ENCODE results near the gene ILDR1.
"Not testable (repeated sequence)": the region's sequence is repeated elsewhere in the genome, so short reads cannot be mapped to it uniquely, and the experiment has no call there.

ILDR1 gene

DNA sequence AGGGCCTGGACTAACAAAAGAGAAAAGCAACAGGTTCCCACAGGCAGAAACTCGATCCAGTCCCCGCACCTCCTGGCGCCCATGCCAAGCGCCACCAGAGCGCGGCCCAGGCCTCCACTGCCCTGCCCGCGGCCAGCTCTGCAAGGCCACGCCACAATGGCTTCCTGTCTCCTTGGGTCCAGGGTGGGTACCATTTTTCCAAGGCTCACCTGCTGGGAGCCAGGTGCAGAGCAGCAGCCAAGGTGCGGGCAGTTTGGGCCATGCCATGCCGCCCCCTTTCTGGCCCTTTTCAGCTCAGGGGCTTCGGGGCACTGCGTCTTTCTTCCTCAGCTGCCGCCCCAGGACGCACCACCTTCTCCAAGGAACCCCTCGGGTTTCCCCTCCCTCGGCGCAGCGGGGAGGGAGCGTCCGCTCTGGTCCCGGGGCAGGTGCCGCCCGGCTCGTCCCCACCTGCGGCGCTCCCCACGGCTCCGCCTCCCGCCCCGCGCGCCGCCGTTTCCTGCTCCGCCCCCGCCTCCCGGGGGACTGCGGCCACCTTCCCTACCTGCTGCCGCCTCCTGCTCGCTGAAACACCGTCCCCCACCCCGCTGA is at the start of gene ILDR1:
TSS of gene ILDR1 (minus strand) at position 437 of the 591 bp plus-strand sequence. CDS start at position 267, 170 bp downstream.
- no peak for DNase-seq (ENCODE audit: low spot score)

DNA sequence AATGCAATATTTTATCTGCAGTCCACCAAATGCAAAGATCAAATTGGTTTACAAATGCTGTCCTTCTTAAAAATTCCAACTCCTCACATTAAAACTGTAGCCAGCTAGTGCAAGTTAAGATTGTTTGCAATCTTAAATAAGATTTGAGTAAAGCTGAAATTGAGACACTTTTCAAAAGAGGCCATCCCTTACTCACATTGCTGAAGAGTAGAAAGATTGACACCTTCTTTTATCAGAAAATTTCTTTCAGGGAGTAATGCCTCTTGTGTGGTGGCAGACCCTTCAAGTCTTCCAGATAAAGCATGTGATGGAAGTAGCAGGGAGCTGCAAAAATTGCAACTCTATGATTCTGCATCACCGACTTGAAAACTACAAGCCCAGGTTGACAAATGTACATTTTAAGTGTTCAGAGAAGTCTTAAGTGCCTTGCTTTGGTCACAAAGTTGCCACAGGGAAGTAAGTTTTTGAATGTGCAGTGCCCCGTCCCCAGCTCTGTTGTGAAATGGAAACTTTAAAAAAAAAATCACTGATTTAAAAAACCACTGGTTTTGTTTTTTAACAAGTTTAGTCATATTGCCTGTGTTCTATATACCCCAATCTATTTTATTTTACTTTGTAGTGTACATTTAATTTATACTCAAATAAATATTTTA is 45.7 kb upstream of the ILDR1 start:
- DNase-seq (ENCODE audit: low spot score) = no peak

DNA sequence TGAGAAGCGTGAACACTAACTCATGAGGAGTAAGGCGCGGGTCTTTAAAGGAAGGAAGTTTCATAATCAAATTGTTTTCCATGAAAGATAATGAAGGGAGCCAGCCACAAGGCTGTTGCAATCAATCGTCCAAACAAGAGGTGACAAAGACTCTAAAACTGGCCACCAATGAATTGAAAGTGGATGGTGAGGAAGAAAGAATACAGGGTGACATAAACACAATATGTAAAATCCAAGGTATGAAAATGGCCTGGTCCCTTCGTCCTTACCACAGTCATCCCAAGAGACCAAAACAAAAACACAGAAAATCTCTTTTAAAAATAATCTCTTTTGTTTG is 45.1 kb upstream of the ILDR1 start:
- DNase-seq (ENCODE audit: low spot score) = no peak

DNA sequence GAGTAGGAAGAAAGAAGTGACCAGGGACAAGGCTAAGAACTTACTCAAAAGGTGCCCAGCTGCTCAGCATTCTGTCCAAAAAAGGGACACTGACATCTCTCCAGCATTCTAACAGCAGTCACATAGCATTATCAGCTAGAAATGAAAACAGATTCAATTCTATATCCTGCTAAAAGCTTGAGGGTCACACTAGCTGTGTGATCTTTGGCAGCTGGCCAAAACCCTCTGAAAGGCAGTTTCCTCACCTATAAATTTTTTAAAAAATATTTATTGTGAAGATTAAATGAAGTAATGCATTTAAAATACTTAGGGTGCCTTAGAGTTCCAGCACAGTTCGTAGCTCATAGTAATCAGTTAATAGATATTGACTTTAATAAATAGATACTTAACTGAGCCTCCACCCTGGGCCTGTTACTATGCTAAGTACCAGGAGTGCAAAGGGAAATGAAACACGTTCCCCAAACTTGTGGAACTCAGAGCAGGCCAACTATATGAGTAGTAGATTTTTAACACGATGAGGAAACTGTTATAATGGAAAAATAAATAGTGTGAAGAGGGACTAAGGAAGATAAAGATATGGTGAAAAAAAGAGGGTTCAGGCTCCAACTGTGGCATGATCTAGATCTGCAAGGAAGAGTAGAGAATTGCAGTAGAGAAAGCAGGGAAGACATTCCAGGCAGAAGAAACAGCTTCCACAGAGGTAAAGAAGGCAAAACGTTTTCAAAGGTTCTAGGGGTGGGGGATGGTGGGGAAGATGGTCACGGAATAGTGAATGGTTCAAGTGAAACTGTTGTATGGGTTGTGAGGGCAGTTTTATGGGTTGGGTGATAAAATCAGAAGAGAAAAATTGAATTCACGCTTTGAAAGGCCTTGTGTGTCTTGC is 44.5 kb upstream of the ILDR1 start:
- DNase-seq (ENCODE audit: low spot score) = no peak

DNA sequence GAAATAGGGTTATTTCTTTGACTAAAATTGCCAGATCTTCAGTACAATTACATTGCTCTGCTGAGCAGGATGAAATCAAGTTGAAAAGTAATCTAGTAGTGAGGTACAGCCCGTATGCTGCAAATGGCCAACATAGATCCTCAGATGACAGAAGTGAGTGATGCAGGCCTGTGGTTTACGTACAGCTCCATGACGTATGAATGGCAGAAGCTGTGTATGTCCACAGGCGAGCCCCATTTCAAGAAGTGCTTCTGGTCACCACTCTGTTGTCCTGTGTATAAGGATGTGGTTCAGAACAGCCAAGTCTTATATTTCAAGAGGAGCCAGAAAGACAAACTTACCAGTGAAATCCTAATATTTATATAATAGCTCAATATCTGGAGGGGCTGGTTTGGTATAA is 42.3 kb upstream of the ILDR1 start:
- DNase-seq (ENCODE audit: low spot score) = no peak

DNA sequence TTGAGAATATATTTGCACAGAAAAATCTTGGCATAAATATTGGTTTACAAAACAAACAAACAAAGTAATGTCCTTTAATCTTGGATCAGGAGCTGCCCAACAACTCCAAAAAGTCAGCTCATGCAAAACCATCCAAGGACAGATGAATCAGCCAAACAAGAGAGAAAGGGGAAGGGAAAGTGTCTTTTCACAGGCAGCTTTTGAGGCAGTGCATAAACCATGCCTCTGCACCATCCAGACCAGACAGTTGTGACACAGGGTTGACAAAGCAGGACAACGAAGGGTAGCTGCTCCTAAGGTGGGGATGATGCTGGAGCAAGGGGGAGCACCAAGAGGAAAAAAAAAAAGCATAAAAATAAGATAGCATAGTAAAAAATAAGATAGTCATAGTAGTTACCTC is 41.9 kb upstream of the ILDR1 start:
- DNase-seq (ENCODE audit: low spot score) = no peak

DNA sequence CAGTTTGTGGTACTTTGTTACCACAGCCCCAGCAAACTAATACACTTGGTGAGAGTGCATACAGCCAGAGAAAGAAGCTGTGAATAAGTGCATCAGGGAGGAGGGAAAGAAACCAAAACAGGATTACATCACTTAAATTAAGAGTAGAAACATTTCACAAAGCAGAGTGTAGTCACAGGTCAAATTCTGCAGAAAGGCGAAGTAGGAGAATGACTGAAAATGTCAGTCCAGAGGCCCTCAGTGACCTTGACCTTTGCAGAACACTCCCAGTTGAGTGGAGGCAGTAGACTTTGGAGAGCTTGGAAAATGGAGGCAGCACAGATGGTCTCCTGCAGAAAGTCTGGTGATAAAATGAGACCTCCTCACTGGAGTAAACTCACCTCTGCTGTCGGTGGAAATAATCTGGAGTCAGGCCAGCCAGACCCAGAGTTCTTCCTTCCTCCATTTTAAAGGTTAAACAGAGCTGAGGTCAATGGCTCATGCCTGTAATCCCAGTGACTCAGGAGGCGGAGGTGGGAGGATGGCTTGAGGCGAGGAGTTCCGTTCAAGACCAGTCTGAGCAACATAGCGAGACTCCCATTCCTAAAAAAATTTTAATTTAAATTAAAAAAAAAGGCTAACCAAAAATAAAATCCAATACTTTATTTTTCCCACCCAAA is 38.1 kb upstream of the ILDR1 start:
- DNase-seq (ENCODE audit: low spot score) = no peak

DNA sequence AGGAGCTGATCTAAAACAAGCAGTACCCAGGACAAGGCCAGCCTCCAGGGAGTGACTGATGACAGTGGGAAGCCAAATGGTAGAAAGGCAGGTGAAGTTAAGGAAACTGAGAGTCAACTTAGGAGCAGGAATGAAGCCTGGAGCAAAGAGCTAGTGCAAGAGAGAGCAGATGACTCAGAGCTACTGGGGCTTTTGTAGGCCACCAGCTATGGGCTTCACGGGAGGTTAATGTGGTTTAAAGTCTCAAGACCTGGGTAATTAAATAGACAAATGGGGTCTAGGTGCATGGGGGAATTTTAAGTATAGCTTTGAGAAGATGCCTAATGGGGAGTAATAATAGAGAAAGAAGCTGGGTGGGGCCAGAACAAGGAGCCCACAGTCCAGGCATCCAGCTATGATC is 36.2 kb upstream of the ILDR1 start:
- DNase-seq (ENCODE audit: low spot score) = no peak

DNA sequence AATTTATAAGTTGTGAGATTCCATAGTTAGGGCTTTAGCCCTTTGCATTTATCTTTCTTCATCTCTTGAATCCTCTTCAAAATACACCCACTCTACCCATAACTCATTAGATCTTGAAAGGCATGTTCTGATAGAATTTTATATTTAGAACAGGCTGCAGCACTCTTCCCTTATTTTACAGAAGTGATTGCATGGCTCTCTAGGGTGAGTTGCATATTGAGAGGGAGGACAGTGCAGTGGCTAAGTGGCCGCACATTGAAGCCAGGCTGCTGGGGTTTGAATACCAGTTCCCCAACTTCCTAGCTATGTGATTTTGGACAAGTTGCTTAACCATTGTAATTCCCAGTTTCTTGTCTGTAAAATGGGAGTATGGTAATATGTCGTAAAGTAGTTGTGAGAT is 35.6 kb upstream of the ILDR1 start:
- DNase-seq (ENCODE audit: low spot score) = no peak

DNA sequence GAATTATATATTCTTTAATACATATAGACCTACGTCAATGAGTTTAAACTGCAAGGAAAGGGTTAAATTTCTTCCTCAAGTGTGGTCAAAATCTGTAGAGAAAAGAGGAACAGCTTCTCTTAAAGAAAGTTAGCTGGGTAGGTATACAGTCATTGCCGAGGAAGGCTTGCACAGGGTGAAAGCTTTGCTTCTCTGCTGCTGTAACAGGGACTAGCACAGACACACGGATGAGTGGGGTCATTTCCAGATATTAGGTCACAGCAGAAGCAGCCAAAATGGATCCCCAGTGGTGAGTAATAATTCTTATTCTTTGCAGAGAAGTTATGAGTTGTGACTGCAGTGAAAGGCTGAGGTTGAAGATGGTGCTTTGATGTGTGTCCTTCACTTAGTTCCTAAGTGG is 33.2 kb upstream of the ILDR1 start, which contains the start of gene CD86:
TSS of gene CD86 (plus strand) at position 148 of the 400 bp plus-strand sequence. CDS start at position 276, 128 bp downstream.
- DNase-seq (ENCODE audit: low spot score) = no peak

DNA sequence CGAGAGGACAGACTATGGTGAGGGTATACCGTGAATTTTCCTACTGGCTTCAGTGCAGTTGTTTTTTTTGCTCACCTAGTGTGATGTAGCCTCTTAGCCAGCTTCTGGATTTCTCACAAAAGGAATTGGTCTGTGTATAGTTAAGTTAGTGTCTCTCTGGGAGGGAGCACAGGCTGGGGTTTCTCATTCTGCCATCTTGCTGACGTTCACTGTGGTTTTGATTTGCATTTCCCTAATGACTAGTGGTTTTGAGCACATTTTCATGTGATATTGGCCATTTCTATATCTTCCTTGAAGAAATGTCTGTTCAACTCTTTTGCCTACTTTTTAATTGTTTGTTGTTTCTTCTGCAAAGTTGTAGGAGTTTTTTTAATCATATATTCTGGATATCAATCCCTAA is 30.9 kb upstream of the ILDR1 start:
- DNase-seq (ENCODE audit: low spot score) = no peak

DNA sequence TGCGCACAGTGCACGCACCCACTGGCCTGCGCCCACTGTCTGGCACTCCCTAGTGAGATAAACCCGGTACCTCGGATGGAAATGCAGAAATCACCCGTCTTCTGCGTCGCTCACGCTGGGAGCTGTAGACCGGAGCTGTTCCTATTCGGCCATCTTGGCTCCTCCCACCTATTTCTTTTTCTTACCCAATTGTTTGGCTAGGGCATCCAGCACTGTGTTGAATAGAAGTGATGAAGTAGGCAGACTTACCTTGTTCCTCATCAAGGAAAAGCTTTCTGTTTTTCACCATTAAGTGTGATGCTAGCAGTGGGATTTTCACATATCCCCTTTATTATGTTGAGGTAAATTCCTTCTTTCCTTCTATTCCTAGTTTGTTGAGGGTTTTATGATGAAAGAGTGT is 25.7 kb upstream of the ILDR1 start:
- not testable (repeated sequence) for DNase-seq (ENCODE audit: low spot score)

DNA sequence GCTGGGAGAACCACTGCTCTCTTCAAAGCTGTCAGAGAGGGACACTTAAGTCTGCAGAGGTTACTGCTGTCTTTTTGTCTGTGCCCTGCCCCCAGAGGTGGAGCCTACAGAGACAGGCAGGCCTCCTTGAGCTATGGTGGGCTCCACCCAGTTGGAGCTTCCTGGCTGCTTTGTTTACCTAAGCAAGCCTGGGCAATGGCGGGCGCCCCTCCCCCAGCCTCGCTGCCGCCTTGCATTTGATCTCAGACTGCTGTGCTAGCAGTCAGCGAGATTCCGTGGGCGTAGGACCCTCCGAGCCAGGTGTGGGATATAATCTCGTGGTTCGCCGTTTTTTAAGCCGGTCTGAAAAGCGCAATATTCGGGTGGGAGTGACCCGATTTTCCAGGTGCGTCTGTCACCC is 25.2 kb upstream of the ILDR1 start:
- not testable (repeated sequence) for DNase-seq (ENCODE audit: low spot score)

DNA sequence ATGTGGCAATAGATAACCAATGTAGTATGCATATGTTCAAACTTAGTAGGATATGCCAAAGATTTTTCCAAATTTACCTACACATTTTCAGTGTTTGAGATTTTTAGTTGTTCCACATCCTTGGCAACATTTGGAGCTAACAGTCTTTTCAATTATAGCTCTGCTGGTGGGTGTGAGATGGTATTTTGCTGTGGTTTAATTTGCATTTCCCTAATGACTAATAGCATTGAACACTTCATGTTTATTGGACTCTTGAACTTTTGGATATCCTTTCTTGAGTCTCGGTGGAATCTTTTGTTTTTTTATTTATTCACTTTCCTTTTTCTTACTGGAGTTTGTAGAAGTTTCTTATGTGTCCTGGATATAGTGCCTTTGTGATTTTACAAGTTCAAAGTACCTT is 11.0 kb upstream of the ILDR1 start:
- no peak for DNase-seq (ENCODE audit: low spot score)

DNA sequence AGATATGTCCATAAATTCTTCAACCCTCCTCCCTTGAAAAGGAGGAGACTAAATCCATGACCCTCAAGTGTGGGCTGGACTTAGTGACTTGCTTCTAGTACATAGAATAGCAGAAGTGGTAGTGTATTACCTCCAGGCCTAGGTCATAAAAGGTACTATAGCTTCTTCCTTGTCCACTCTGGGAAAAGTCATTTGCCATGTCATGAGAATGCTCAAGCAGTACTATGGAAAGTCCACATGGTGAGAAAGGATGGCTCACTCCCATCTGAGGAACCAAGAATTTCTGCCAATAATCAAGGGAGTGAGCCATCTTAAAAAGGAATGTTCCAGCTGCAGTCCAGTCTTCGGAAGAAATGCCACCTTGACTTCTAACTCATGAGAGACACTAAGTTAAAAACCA is 10.5 kb upstream of the ILDR1 start:
- DNase-seq (ENCODE audit: low spot score) = no peak

DNA sequence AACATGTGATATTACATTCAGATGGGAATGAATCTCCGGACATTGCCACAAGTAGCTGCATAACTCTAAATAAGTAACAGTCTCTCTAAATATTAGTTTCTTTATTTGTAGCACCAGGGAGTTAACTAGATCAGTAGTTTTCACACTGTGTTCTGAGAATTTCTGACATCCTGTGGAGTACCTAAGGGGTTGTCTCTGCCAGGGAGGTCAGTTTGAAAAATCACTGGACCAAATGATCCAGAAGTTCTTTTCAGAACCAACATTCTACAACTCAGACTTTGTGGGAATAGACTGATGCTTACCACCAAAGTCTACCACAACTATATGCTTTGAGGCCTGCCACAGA is 9.0 kb upstream of the ILDR1 start:
- no peak for DNase-seq (ENCODE audit: low spot score)

DNA sequence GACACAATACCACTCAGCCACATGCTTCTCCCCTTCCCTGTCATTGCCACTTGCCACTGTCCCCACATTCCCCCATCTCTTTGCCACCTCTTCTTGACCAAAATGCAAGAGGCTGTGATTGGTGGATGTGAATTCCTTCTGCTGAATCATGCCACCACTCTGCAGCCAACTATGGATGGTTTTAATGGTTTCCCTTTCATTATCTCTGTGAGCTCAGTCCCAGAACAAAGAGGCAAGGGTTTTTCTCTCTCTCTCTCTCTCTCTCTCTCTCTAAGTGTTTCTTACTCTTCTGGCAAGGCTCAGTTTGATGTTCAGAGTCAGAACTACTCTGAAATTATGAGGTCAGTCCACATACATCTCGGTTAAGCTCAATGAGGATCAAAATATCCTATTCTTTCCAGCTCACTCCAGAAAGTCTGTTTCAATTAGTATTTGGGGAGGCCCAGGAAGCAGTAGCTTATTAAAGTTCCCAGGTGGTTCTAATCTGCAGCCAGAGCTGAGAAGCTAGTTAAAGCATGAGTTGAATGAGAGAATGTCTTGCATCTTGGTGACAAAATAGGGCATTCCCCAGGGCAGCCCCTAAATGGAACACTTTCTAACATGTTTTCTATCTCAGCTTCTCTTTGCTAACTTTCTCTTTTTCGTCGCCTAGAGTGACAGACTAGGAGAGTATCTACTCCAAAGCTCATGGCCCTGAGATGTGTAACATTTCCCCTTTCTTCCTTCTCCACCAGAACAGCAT is 8.5 kb upstream of the ILDR1 start:
- DNase-seq (ENCODE audit: low spot score) = peak; percentile 40

DNA sequence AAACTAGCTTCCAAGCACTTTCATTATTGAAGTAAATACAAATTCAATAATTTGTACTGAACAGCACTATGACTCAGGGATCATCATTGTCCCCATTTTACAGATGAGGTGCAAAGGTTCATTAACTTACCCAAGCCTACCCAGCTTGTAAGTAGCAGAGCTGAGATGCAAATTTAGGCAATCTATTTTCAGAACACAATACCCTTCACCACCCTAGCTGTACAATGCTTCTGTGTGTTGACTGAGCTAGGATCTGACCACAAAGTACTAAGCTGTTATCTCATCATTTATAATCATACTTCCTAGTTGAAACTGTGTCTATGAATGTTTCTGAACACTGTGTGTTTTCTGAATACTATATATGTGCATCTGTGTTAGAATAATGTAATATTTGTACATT is 3.2 kb upstream of the ILDR1 start:
- no peak for DNase-seq (ENCODE audit: low spot score)

DNA sequence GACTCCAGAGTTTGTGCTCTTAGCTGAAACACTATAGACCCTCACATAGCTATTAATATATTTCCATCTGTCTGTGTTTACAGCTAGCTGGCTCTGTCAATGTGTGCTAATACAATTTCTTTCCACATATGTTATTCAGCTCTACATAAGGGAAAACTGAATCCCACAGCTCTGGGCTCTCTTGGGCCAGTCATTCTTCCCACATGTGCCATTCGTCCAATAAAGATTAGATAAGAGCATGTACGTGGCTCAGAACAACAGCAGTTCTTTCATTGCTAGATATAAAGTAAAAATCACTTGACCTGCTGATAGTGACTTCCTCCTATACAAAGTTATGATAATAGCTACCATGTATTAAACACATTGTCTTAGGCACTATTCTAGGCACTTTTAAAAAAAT is 2.8 kb upstream of the ILDR1 start:
- DNase-seq (ENCODE audit: low spot score) = no peak

DNA sequence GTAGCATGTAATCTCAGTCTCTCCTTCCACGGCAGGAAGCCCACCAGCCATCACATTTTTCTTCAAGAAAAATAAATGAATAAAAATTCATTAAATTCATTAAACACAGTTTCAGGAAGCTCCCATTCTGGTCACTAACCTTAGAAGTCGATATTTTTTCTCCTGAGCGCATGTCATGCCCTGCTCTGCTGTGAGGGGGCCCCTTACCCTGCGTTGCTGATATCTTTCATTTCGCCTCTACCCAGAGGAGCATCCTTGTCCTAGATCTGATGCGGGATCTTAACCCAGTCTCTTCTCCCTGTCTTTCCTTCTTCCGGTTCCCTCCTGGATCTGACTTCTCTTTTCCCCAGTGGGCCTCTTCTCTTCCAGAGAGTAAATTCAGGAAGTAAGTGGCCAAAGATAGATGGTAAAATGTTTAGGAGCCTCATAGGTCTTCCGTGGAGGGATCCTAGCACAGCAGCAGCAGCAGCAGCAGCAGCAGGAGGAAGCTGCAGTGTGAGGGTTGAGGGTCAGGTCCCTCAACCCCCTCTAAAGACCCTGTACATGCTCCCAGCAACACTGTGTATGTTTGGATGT is 1.4 kb upstream of the ILDR1 start:
- no peak for DNase-seq (ENCODE audit: low spot score)

DNA sequence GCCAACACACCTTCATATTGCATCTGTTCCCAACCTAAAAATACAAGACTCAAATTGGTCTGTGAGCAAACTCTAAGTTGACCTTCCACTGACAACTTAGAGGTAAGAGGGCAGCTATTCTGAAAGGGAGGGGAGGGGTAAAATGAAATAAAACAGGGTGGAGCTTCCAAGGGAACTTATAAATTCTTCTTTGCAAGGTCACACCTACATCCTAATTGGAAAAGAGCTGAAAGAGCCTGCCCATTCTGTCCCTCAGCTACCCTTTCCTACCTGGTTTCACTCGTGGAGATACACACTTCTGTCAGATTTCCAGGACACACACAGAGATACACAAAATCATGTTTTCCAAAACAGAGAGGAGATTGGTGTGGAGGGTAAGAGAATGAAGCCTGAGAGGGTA is 1.0 kb downstream of the ILDR1 start:
- no peak for DNase-seq (ENCODE audit: low spot score)

DNA sequence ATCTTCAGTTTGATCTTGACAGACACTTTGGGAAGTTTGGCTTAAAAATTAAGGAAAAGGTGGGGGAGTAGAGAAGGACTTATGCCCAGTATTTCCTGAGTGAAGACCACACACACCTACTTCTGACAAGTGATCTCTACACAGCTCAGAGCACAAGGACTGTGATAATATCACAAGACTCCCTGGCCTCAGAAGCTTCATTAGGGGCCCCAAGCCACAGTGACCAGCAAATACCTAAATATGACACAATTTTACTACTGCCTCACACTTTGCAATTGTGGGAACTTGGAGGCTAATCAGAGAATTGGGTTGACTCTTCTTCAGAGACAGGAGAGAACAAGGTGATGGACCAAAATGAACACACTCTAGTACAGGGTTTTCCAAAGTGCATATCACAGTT is 2.6 kb downstream of the ILDR1 start:
- no peak for DNase-seq (ENCODE audit: low spot score)
